IMR-90 (cell line): ENCODE data around the gene DNAJC17. TPM values are rescaled to one million over a fixed set of nuclear protein-coding genes. Genes with fewer than 3 reads are reported as not detected.

ENCODE experiments used
- ATAC-seq: fragments of 200-7000 bp; cut with Tn5 transposase; 2 replicates; pipeline ENCODE4 v1.9.1; 2020; ENCODE audit warnings: low read depth, mild to moderate bottlenecking, moderate library complexity
- BruUV-seq: library from RNA; stranded (reverse); fragments of 400-500 nt; replicated peaks from 2 replicates; lab custom pipeline; 2021; lab: Mats Ljungman, UMichigan
- CTCF ChIA-PET: fragments of 300-600 bp; formaldehyde crosslinking; extraction: SDS; loops from one replicate; lab custom pipeline; 2021; ENCODE audit warnings: antibody characterized with exemption; lab: Yijun Ruan, JAX
- POLR2A ChIA-PET: fragments of 300-600 bp; sonication (Branson Sonifier 250); formaldehyde crosslinking; loops from one replicate; lab custom pipeline; 2022; ENCODE audit warnings: antibody characterized with exemption; ENCODE audit not compliant: unreplicated experiment; lab: Charles Lee
- DNase-seq: peaks from one replicate; pipeline ENCODE4 v3.0.0; 2013
- H2AFZ ChIP-seq: replicated peaks from 2 replicates; pipeline ENCODE3; 2013; ENCODE audit warnings: low read length, mild to moderate bottlenecking; ENCODE audit not compliant: poor library complexity
- H2AK5ac ChIP-seq: 2 replicates; pipeline ENCODE4 v1.6.1; 2013; ENCODE audit warnings: low read depth, low read length, inconsistent platforms
- H2AK9ac ChIP-seq: replicated peaks from 2 replicates; pipeline ENCODE3; 2013; ENCODE audit warnings: mild to moderate bottlenecking, low read depth, low read length, moderate library complexity; ENCODE audit not compliant: poor library complexity
- H2BK120ac ChIP-seq: 2 replicates; pipeline ENCODE4 v1.6.1; 2013; ENCODE audit warnings: low read depth, low read length, inconsistent platforms
- H2BK15ac ChIP-seq: 3 replicates; pipeline ENCODE4 v1.6.1; 2013; ENCODE audit warnings: low read depth, low read length, inconsistent platforms
- H2BK20ac ChIP-seq: 2 replicates; pipeline ENCODE4 v1.6.1; 2013; ENCODE audit warnings: low read depth, mild to moderate bottlenecking, inconsistent platforms, low read length, moderate library complexity
- H2BK5ac ChIP-seq: 2 replicates; pipeline ENCODE4 v1.6.1; 2013; ENCODE audit warnings: mild to moderate bottlenecking, low read depth, low read length, inconsistent platforms; ENCODE audit not compliant: poor library complexity, severe bottlenecking
- H3K14ac ChIP-seq: replicated peaks from 2 replicates; pipeline ENCODE4 v1.6.1; 2013; ENCODE audit warnings: low read depth, low read length, inconsistent platforms
- H3K18ac ChIP-seq: 2 replicates; pipeline ENCODE4 v1.6.1; 2013; ENCODE audit warnings: low read depth, low read length, control low read depth
- H3K23ac ChIP-seq: 2 replicates; pipeline ENCODE4 v1.6.1; 2013; ENCODE audit warnings: low read depth, low read length, inconsistent platforms
- H3K27ac ChIP-seq: 2 replicates; pipeline ENCODE4 v1.5.1; 2013; ENCODE audit warnings: mild to moderate bottlenecking, control low read depth, low read length; ENCODE audit not compliant: insufficient read depth
- H3K27me3 ChIP-seq: 2 replicates; pipeline ENCODE4 v1.6.1; 2013; ENCODE audit warnings: low read length; ENCODE audit not compliant: control insufficient read depth, insufficient read depth
- H3K36me3 ChIP-seq: 2 replicates; pipeline ENCODE4 v1.6.1; 2013; ENCODE audit warnings: low read length, mixed read lengths; ENCODE audit not compliant: control insufficient read depth, insufficient read depth
- H3K4ac ChIP-seq: 2 replicates; pipeline ENCODE4 v1.6.1; 2013; ENCODE audit warnings: low read depth, low read length, inconsistent platforms
- H3K4me1 ChIP-seq: 2 replicates; pipeline ENCODE4 v1.6.1; 2013; ENCODE audit warnings: low read length, mixed read lengths; ENCODE audit not compliant: control insufficient read depth, insufficient read depth
- H3K4me2 ChIP-seq: 2 replicates; pipeline ENCODE4 v1.6.1; 2013; ENCODE audit warnings: low read depth, mild to moderate bottlenecking, control low read depth, low read length, moderate library complexity
- H3K4me3 ChIP-seq: 2 replicates; pipeline ENCODE4 v1.5.1; 2013; ENCODE audit warnings: low read depth, mild to moderate bottlenecking, control low read depth, low read length, moderate library complexity; ENCODE audit not compliant: insufficient read depth
- H3K56ac ChIP-seq: 2 replicates; pipeline ENCODE4 v1.6.1; 2013; ENCODE audit warnings: low read length, inconsistent platforms; ENCODE audit not compliant: insufficient read depth; ENCODE audit errors: extremely low read depth
- H3K79me1 ChIP-seq, 2 experiments: 2 replicates each; pipeline ENCODE4 v1.6.1; 2013; ENCODE audit warnings: low read length in 2 of 2, inconsistent platforms in 1 of 2, low read depth in 1 of 2
- H3K9ac ChIP-seq: 2 replicates; pipeline ENCODE4 v1.6.1; 2013; ENCODE audit warnings: low read depth, low read length, control low read depth
- H3K9me1 ChIP-seq: 2 replicates; pipeline ENCODE4 v1.6.1; 2013; ENCODE audit warnings: low read length, inconsistent platforms; ENCODE audit not compliant: insufficient read depth
- H3K9me3 ChIP-seq: 2 replicates; pipeline ENCODE4 v1.6.1; 2013; ENCODE audit warnings: low read length; ENCODE audit not compliant: control insufficient read depth, insufficient read depth
- H4K20me1 ChIP-seq: 2 replicates; pipeline ENCODE4 v1.6.1; 2013; ENCODE audit warnings: low read length, inconsistent platforms; ENCODE audit not compliant: insufficient read depth
- H4K5ac ChIP-seq: 2 replicates; pipeline ENCODE4 v1.6.1; 2013; ENCODE audit warnings: mild to moderate bottlenecking, low read depth, low read length, control low read depth
- H4K8ac ChIP-seq, 2 experiments: 2 replicates each; pipeline ENCODE4 v1.6.1; 2013; ENCODE audit warnings: low read depth in 2 of 2, low read length in 2 of 2, control low read depth in 1 of 2, inconsistent platforms in 1 of 2
- H4K91ac ChIP-seq: 2 replicates; pipeline ENCODE4 v1.6.1; 2013; ENCODE audit warnings: low read depth, low read length, inconsistent platforms; ENCODE audit not compliant: insufficient read depth
- BHLHE40 ChIP-seq: fragments of 150-350 bp; IDR thresholded peaks from 2 replicates; pipeline ENCODE4 v1.6.1; 2016; ENCODE audit warnings: mild to moderate bottlenecking, low read depth, low read length
- CEBPB ChIP-seq: IDR thresholded peaks from 2 replicates; pipeline ENCODE4 v1.6.1; 2012; ENCODE audit warnings: low read depth, low read length, improper control_type of control experiment
- CHD1 ChIP-seq: IDR thresholded peaks from 2 replicates; pipeline ENCODE4 v1.6.1; 2012; ENCODE audit warnings: low read depth, low read length, improper control_type of control experiment
- ELK1 ChIP-seq: fragments of 150-350 bp; IDR thresholded peaks from 2 replicates; pipeline ENCODE4 v1.6.1; 2016; ENCODE audit warnings: low read depth, mild to moderate bottlenecking, low read length, moderate library complexity, borderline replicate concordance
- FOS ChIP-seq: fragments of 150-350 bp; IDR thresholded peaks from 2 replicates; pipeline ENCODE4 v1.6.1; 2016; ENCODE audit warnings: low read depth, low read length
- MAFK ChIP-seq: IDR thresholded peaks from 2 replicates; pipeline ENCODE4 v1.6.1; 2012; ENCODE audit warnings: low read depth, low read length, improper control_type of control experiment
- MAZ ChIP-seq: IDR thresholded peaks from 2 replicates; pipeline ENCODE4 v1.6.1; 2012; ENCODE audit warnings: low read depth, mild to moderate bottlenecking, low read length, improper control_type of control experiment, moderate library complexity, borderline replicate concordance
- MXI1 ChIP-seq: IDR thresholded peaks from 2 replicates; pipeline ENCODE4 v1.6.1; 2012; ENCODE audit warnings: low read depth, mild to moderate bottlenecking, low read length, moderate library complexity, borderline replicate concordance
- NFE2L2 ChIP-seq: fragments of 150-350 bp; IDR thresholded peaks from 2 replicates; pipeline ENCODE4 v1.6.1; 2016; ENCODE audit warnings: low read depth, mild to moderate bottlenecking, low read length
- POLR2A ChIP-seq: IDR thresholded peaks from 2 replicates; pipeline ENCODE4 v1.6.1; 2012; ENCODE audit warnings: mild to moderate bottlenecking, low read depth, low read length
- RAD21 ChIP-seq: IDR thresholded peaks from 2 replicates; pipeline ENCODE4 v1.6.1; 2012; ENCODE audit warnings: low read length, improper control_type of control experiment
- RCOR1 ChIP-seq: IDR thresholded peaks from 2 replicates; pipeline ENCODE4 v1.6.1; 2012; ENCODE audit warnings: mild to moderate bottlenecking, low read length, improper control_type of control experiment; ENCODE audit not compliant: insufficient replicate concordance
- RFX5 ChIP-seq: IDR thresholded peaks from 2 replicates; pipeline ENCODE4 v1.8.0; 2012; ENCODE audit warnings: low read depth, mild to moderate bottlenecking, low read length, moderate library complexity
- SMC3 ChIP-seq: fragments of 150-350 bp; IDR thresholded peaks from 2 replicates; pipeline ENCODE4 v1.6.1; 2016; ENCODE audit warnings: low read depth, mild to moderate bottlenecking, antibody characterized with exemption, low read length, moderate library complexity
- WGBS, 2 experiments: methylation state at CpG; one replicate each; pipeline versions ENCODE4 v1.1.5 to v1.1.7; 2013; ENCODE audit warnings: missing lambda C conversion rate in 2 of 2; ENCODE audit not compliant: insufficient read length in 1 of 2; ENCODE audit errors: extremely low coverage in 2 of 2; 5-methylcytosine and 5-hydroxymethylcytosine counted together
- dilution Hi-C: fragments of 300-500 bp; cut with HindIII; formaldehyde crosslinking; loops from one replicate; pipeline ENCODE4 v1.14.3; 2018; ENCODE audit warnings: low sequenced_read_pairs; ENCODE audit not compliant: unreplicated experiment
- in situ Hi-C: fragments of 300-500 bp; cut with MboI; formaldehyde crosslinking; loops from 3 replicates; pipeline ENCODE4 v1.14.3; 2019; ENCODE audit warnings: low sequenced_read_pairs, inconsistent platforms, mixed read lengths
- intact Hi-C: fragments of 100-400 bp; cut with micrococcal nuclease; formaldehyde crosslinking; loops from 2 replicates; pipeline ENCODE4 v1.10.0; 2022
- polyA plus RNA-seq, 3 experiments: library from polyadenylated mRNA; depleted of rRNA; stranded (reverse); fragments of >200 nt; gene quantifications; 2 replicates each; pipeline ENCODE4 v1.2.3, GENCODE V29; 2012; ENCODE audit warnings: low replicate concordance in 1 of 3
- total RNA-seq: library from RNA; depleted of rRNA; stranded (reverse); fragments of >200 nt; gene quantifications from 2 replicates; pipeline ENCODE4 v1.2.3, GENCODE V29; 2012
- TF ChIP-seq, protein P1 (sequence below): fragments of 150-350 bp; IDR thresholded peaks from 2 replicates; pipeline ENCODE4 v1.6.1; 2017; ENCODE audit warnings: mild to moderate bottlenecking, antibody characterized with exemption, low read length, low read depth
- TF ChIP-seq, protein P2 (sequence below): conservative IDR thresholded peaks from 2 replicates; pipeline ENCODE4 v1.5.1; 2012; ENCODE audit warnings: mild to moderate bottlenecking, low read depth, low read length, improper control_type of control experiment

DNAJC17 gene
- total and polyA plus RNA-seq, 2 of the 4 experiments (the other 2 are of a cell fraction), result 58.6 to 107 TPM

GRCh38 chr15:40831861-40832260 lies 24.6 kb upstream of the DNAJC17 start:
- Histone ChIP-seq H3K4me3 (no peak overlapping the region), H2BK20ac (no peak overlapping the region), H4K8ac (no peak overlapping the region), H3K27me3 (peaks cover 6% of the 10 kb centered on the region; the same call in 1 of the 2 replicates), H3K9me1 (no peaks in the 10 kb centered on the region), H3K4ac (no peak overlapping the region), H2AK9ac (no peak overlapping the region), H3K23ac (no peak overlapping the region), H4K5ac (no peak overlapping the region), H3K18ac (no peak overlapping the region), H2BK15ac (no peak overlapping the region), H3K14ac (no peak overlapping the region), H3K36me3 (no peaks in the 10 kb centered on the region), H2BK120ac (no peak overlapping the region), H2BK5ac (no peak overlapping the region), H4K20me1 (no peaks in the 10 kb centered on the region), H3K9me3 (no peaks in the 10 kb centered on the region), H2AFZ (no peak overlapping the region), H3K9ac (no peak overlapping the region), H2AK5ac (no peak overlapping the region), H3K27ac (no peak overlapping the region), H3K4me1 (no peaks in the 10 kb centered on the region; the same call in 1 of the 2 replicates), H3K56ac (no peak overlapping the region), H4K91ac (no peak overlapping the region), H3K79me1 (no peaks in the 10 kb centered on the region), H3K4me2 (no peak overlapping the region)
- BruUV-seq, result no TSS peak
- TF ChIP-seq RAD21 (no peak), ELK1 (no peak), RCOR1 (no peak), CEBPB (no peak), MXI1 (no peak), RFX5 (no peak), BHLHE40 (no peak), SMC3 (no peak), MAZ (no peak), NFE2L2 (no peak), FOS (no peak), MAFK (no peak), CHD1 (no peak), POLR2A (no peak)
- TF ChIP-seq, protein P1, sequence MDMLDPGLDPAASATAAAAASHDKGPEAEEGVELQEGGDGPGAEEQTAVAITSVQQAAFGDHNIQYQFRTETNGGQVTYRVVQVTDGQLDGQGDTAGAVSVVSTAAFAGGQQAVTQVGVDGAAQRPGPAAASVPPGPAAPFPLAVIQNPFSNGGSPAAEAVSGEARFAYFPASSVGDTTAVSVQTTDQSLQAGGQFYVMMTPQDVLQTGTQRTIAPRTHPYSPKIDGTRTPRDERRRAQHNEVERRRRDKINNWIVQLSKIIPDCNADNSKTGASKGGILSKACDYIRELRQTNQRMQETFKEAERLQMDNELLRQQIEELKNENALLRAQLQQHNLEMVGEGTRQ, result no peak
- TF ChIP-seq, protein P2, sequence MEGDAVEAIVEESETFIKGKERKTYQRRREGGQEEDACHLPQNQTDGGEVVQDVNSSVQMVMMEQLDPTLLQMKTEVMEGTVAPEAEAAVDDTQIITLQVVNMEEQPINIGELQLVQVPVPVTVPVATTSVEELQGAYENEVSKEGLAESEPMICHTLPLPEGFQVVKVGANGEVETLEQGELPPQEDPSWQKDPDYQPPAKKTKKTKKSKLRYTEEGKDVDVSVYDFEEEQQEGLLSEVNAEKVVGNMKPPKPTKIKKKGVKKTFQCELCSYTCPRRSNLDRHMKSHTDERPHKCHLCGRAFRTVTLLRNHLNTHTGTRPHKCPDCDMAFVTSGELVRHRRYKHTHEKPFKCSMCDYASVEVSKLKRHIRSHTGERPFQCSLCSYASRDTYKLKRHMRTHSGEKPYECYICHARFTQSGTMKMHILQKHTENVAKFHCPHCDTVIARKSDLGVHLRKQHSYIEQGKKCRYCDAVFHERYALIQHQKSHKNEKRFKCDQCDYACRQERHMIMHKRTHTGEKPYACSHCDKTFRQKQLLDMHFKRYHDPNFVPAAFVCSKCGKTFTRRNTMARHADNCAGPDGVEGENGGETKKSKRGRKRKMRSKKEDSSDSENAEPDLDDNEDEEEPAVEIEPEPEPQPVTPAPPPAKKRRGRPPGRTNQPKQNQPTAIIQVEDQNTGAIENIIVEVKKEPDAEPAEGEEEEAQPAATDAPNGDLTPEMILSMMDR, result no peak
- dilution Hi-C loops, result no loop called here
- ChIA-PET POLR2A (no interaction called here), CTCF (no interaction called here)
- intact Hi-C loops, result no loop called here
- in situ Hi-C loops, result no loop called here
- 60% methylated on average over 1 of the region's 1 CpG; no CpG with 5 or more reads in 1 of the 2 experiments for WGBS, 2 experiments
- DNase-seq (no peak), ATAC-seq (no peak)
